ENCODE measurements around the gene FAT1. TPM values are rescaled to one million over a fixed set of nuclear protein-coding genes. Genes with fewer than 3 reads are reported as not detected.

The FAT1 gene
- total RNA-seq, 2 experiments from 2014 or later = under 0.01 to 0.08 TPM

GRCh38 chr4:186719925-186720694 lies 3.5 kb downstream of the FAT1 start:
- TF ChIP-seq EZH2phosphoT487 (IDR thresholded peaks at IDR 0.05; ENCODE audit: borderline replicate concordance, low read depth, low read length) = no peak
- TF ChIP-seq, protein P1, sequence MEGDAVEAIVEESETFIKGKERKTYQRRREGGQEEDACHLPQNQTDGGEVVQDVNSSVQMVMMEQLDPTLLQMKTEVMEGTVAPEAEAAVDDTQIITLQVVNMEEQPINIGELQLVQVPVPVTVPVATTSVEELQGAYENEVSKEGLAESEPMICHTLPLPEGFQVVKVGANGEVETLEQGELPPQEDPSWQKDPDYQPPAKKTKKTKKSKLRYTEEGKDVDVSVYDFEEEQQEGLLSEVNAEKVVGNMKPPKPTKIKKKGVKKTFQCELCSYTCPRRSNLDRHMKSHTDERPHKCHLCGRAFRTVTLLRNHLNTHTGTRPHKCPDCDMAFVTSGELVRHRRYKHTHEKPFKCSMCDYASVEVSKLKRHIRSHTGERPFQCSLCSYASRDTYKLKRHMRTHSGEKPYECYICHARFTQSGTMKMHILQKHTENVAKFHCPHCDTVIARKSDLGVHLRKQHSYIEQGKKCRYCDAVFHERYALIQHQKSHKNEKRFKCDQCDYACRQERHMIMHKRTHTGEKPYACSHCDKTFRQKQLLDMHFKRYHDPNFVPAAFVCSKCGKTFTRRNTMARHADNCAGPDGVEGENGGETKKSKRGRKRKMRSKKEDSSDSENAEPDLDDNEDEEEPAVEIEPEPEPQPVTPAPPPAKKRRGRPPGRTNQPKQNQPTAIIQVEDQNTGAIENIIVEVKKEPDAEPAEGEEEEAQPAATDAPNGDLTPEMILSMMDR (conservative IDR thresholded peaks at IDR 0.05; ENCODE audit: low read length) = peak; percentile 73
- no peaks in the 10 kb centered on the region for H3K9me2 ChIP-seq (ENCODE audit: insufficient read depth, low read length)
- H3K79me2 ChIP-seq (ENCODE audit: insufficient read depth, low read depth, low read length) = no peaks in the 10 kb centered on the region
- ChIA-PET CTCF (ENCODE audit: unreplicated experiment) (no interaction called here), POLR2A (interaction anchor here (0.5 to 0.9 kb wide), 3 partner anchors 21 to 1067 kb away, joined by 3 read pairs; no protein-coding TSS in a partner anchor)
- H3K9me3 ChIP-seq (ENCODE audit: low read length) = peaks cover 10% of the 10 kb centered on the region
- H3K4me1 ChIP-seq (ENCODE audit: insufficient read depth, low read length, poor library complexity, severe bottlenecking) = no peaks in the 10 kb centered on the region
- no peak overlapping the region for H3K4me3 ChIP-seq (ENCODE audit: low read depth, low read length, poor library complexity, severe bottlenecking)
- H3K4me2 ChIP-seq (ENCODE audit: low read length) = no peak overlapping the region
- no peak overlapping the region for H3K27ac ChIP-seq (ENCODE audit: low read depth, low read length, poor library complexity, severe bottlenecking)
- no peaks in the 10 kb centered on the region for H4K20me1 ChIP-seq (ENCODE audit: insufficient read depth, low read length)
- peak; percentile 52 for DNase-seq (ENCODE audit: low spot score)
- H2AFZ ChIP-seq (ENCODE audit: low read length) = no peak overlapping the region
- intact Hi-C loops (cut with micrococcal nuclease; ENCODE audit: unreplicated experiment) = no loop called here
- no peaks in the 10 kb centered on the region for H3K36me3 ChIP-seq (ENCODE audit: insufficient read depth, low read length)
- no TSS peak for BruUV-seq (replicated peaks)

GRCh38 chr4:186717556-186717955 lies 6.1 kb downstream of the FAT1 start:
- Histone ChIP-seq H3K27ac (ENCODE audit: low read depth, low read length, poor library complexity, severe bottlenecking) (no peak overlapping the region), H3K4me3 (ENCODE audit: low read depth, low read length, poor library complexity, severe bottlenecking) (no peak overlapping the region), H3K9me2 (ENCODE audit: insufficient read depth, low read length) (no peaks in the 10 kb centered on the region), H3K9me3 (ENCODE audit: low read length) (peaks cover 10% of the 10 kb centered on the region), H2AFZ (ENCODE audit: low read length) (no peak overlapping the region), H3K4me2 (ENCODE audit: low read length) (no peak overlapping the region), H3K36me3 (ENCODE audit: insufficient read depth, low read length) (no peaks in the 10 kb centered on the region), H3K79me2 (ENCODE audit: insufficient read depth, low read depth, low read length) (no peaks in the 10 kb centered on the region), H3K4me1 (ENCODE audit: insufficient read depth, low read length, poor library complexity, severe bottlenecking) (no peaks in the 10 kb centered on the region), H4K20me1 (ENCODE audit: insufficient read depth, low read length) (no peaks in the 10 kb centered on the region)
- no peak for DNase-seq (ENCODE audit: low spot score)
- ChIA-PET CTCF (ENCODE audit: unreplicated experiment) (no interaction called here), POLR2A (no interaction called here)
- intact Hi-C loops (cut with micrococcal nuclease; ENCODE audit: unreplicated experiment) = no loop called here
- BruUV-seq (replicated peaks) = no TSS peak
- TF ChIP-seq, protein P1 (conservative IDR thresholded peaks at IDR 0.05; ENCODE audit: low read length) = no peak
- TF ChIP-seq EZH2phosphoT487 (IDR thresholded peaks at IDR 0.05; ENCODE audit: borderline replicate concordance, low read depth, low read length) = no peak

GRCh38 chr4:186715077-186715476 lies 8.6 kb downstream of the FAT1 start:
- no TSS peak for BruUV-seq (replicated peaks)
- Histone ChIP-seq H3K4me3 (ENCODE audit: low read depth, low read length, poor library complexity, severe bottlenecking) (no peak overlapping the region), H3K9me3 (ENCODE audit: low read length) (peaks cover 10% of the 10 kb centered on the region), H3K9me2 (ENCODE audit: insufficient read depth, low read length) (no peaks in the 10 kb centered on the region), H3K36me3 (ENCODE audit: insufficient read depth, low read length) (no peaks in the 10 kb centered on the region), H2AFZ (ENCODE audit: low read length) (no peak overlapping the region), H3K4me2 (ENCODE audit: low read length) (no peak overlapping the region), H3K4me1 (ENCODE audit: insufficient read depth, low read length, poor library complexity, severe bottlenecking) (no peaks in the 10 kb centered on the region), H3K79me2 (ENCODE audit: insufficient read depth, low read depth, low read length) (no peaks in the 10 kb centered on the region), H3K27ac (ENCODE audit: low read depth, low read length, poor library complexity, severe bottlenecking) (no peak overlapping the region), H4K20me1 (ENCODE audit: insufficient read depth, low read length) (no peaks in the 10 kb centered on the region)
- POLR2A ChIA-PET = no interaction called here
- CTCF ChIA-PET (ENCODE audit: unreplicated experiment) = no interaction called here
- intact Hi-C loops (cut with micrococcal nuclease; ENCODE audit: unreplicated experiment) = no loop called here
- TF ChIP-seq, protein P1 (conservative IDR thresholded peaks at IDR 0.05; ENCODE audit: low read length) = no peak
- no peak for TF ChIP-seq EZH2phosphoT487 (IDR thresholded peaks at IDR 0.05; ENCODE audit: borderline replicate concordance, low read depth, low read length)
- DNase-seq (ENCODE audit: low spot score) = no peak

Data from OCI-LY7 (cell line).